Stomach (tissue), 4 donors: ENCODE measurements around the gene GLRA2.

ENCODE experiments used
- EP300 ChIP-seq: sonication (generic); formaldehyde crosslinking; IDR thresholded peaks from one replicate; pipeline ENCODE4 v1.6.1; 2017; ENCODE audit warnings: antibody characterized with exemption
- POLR2A ChIP-seq, 4 donors: fragments of 450-650 bp; IDR thresholded peaks; one replicate each; pipeline ENCODE4 v1.6.1; 2016; ENCODE audit warnings: antibody characterized with exemption in 4 of 4, control low read depth in 2 of 4, mild to moderate bottlenecking in 1 of 4, moderate library complexity in 1 of 4
- POLR2AphosphoS5 ChIP-seq, 3 donors: sonication (generic); formaldehyde crosslinking; IDR thresholded peaks; one replicate each; pipeline ENCODE4 v1.6.1; 2016; ENCODE audit warnings: antibody characterized with exemption in 3 of 3
- TF ChIP-seq, protein P1 (sequence below), 7 experiments: fragments of 450-650 bp in 4 of 7; fragments of 200-600 bp in 3 of 7; sonication (generic) in 3 of 7; IDR thresholded peaks; one replicate each; pipeline ENCODE4 v1.5.1; 2016 to 2019; ENCODE audit warnings: antibody characterized with exemption in 7 of 7, control low read depth in 2 of 7, mild to moderate bottlenecking in 1 of 7

DNA sequence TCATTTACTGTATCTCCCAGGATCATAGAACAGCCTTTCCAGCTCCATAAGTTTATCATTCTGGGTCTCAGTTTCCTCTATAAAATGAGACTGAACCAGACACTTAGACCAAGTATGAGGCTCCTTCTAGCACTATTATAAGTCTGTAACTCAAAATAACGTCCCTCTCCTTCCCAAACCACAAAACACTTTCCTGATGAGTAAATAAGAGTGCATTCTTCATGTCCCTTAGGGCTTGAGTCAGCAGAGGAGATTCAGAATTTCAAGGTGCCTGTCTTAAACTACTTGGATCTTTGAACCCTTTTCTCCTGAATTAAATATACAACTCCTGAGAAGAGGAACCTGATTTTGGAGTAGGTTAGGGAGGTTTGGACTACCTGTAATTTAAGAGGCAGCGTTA, 62.6 kb downstream of the GLRA2 start:
- TF ChIP-seq POLR2A (IDR thresholded peaks at IDR 0.05), result no peak
- TF ChIP-seq, protein P1, sequence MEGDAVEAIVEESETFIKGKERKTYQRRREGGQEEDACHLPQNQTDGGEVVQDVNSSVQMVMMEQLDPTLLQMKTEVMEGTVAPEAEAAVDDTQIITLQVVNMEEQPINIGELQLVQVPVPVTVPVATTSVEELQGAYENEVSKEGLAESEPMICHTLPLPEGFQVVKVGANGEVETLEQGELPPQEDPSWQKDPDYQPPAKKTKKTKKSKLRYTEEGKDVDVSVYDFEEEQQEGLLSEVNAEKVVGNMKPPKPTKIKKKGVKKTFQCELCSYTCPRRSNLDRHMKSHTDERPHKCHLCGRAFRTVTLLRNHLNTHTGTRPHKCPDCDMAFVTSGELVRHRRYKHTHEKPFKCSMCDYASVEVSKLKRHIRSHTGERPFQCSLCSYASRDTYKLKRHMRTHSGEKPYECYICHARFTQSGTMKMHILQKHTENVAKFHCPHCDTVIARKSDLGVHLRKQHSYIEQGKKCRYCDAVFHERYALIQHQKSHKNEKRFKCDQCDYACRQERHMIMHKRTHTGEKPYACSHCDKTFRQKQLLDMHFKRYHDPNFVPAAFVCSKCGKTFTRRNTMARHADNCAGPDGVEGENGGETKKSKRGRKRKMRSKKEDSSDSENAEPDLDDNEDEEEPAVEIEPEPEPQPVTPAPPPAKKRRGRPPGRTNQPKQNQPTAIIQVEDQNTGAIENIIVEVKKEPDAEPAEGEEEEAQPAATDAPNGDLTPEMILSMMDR (IDR thresholded peaks at IDR 0.05), result no peak
- no peak for TF ChIP-seq EP300
- no peak for TF ChIP-seq POLR2AphosphoS5 (IDR thresholded peaks at IDR 0.05)
